ENCODE measurements around the gene SLC4A1. TPM values are rescaled to one million over a fixed set of nuclear protein-coding genes. Genes with fewer than 3 reads are reported as not detected.
A peak's percentile ranks its signal among the peaks of the same experiment; 100 is the strongest.

Gene SLC4A1
- total RNA-seq, 1 donor from 2014 or later = not detected

DNA sequence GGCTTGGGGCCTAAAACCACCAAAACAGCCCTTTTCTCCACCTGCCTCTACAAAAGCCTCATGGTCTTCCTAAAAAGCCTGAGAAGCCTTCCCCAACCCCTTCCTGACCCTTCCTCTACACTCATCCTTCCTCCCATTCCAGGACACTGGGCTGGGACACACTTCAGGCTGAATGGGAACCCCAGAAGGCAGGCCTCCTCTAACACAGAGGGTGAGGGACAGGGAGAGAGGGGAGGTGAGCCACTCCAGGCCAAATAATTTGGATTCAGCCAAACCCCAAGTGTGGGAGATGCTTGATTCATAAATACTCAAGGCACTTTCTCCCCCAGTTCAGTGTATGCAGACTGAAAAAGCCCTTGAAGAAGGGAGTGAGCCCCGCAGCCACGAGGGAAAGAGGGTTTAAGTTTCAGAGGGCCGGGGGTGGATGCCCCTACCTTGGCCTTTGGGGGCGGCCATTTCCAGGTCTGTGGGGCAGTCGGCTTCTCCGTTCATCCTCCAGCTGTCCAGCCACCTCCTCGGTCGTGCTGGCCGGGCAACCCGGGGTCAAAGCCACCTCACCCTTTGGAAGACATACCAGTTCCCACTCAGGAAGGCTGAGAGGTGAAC, 50.1 kb downstream of the SLC4A1 start:
- Histone ChIP-seq H3K27me3 (ENCODE audit: control insufficient read depth, insufficient read depth, low read length) (no peaks in the 10 kb centered on the region), H3K36me3 (ENCODE audit: control insufficient read depth, insufficient read depth, low read length) (peaks cover 25% of the 10 kb centered on the region), H3K4me3 (ENCODE audit: low read depth, low read length) (peak overlapping the region; percentile 84)
- no peak for TF ChIP-seq CTCF (IDR thresholded peaks at IDR 0.05; ENCODE audit: insufficient read depth, low read length, severe bottlenecking)
- DNase-seq (ENCODE audit: low read depth) (no peak), FAIRE-seq (no peak)

DNA sequence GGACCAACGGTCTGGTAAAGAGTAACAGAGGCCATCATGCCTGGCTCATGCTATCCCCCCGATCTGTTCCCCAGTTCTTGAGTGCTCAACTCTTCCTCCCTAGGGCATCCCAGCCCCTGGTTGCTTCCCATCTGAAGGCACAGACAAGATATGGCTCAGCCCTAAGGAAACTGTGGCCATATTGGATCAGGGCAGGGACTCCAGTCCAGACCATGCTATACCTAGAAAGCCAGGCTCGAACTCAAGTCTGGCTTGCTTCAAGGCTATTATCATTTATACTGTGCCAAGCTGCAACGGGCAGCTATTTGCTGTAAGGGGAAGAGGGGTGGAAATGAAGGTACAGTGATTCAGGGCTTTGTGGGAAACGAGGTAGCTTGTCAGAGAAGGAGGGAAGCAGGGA, 51.2 kb downstream of the SLC4A1 start:
- Histone ChIP-seq H3K36me3 (ENCODE audit: control insufficient read depth, insufficient read depth, low read length) (peaks cover 27% of the 10 kb centered on the region), H3K27me3 (ENCODE audit: control insufficient read depth, insufficient read depth, low read length) (no peaks in the 10 kb centered on the region), H3K4me3 (ENCODE audit: low read depth, low read length) (no peak overlapping the region)
- DNase-seq (ENCODE audit: low read depth) = no peak
- no peak for TF ChIP-seq CTCF (IDR thresholded peaks at IDR 0.05; ENCODE audit: insufficient read depth, low read length, severe bottlenecking)
- FAIRE-seq = peak; percentile 18

- Histone ChIP-seq H3K27me3 (ENCODE audit: control insufficient read depth, insufficient read depth, low read length) (no peaks in the 10 kb centered on the region), H3K36me3 (ENCODE audit: control insufficient read depth, insufficient read depth, low read length) (peaks cover 30% of the 10 kb centered on the region), H3K4me3 (ENCODE audit: low read depth, low read length) (no peak overlapping the region)
- FAIRE-seq = no peak
- no peak for TF ChIP-seq CTCF (IDR thresholded peaks at IDR 0.05; ENCODE audit: insufficient read depth, low read length, severe bottlenecking)
- no peak for DNase-seq (ENCODE audit: low read depth)
These were observed 51.8 kb downstream of the SLC4A1 start for GRCh38 chr17:44216173-44216572.

- H3K4me3 ChIP-seq (ENCODE audit: low read depth, low read length) = no peak overlapping the region
- TF ChIP-seq CTCF (IDR thresholded peaks at IDR 0.05; ENCODE audit: insufficient read depth, low read length, severe bottlenecking) = no peak
- no peaks in the 10 kb centered on the region for H3K27me3 ChIP-seq (ENCODE audit: control insufficient read depth, insufficient read depth, low read length)
- FAIRE-seq (no peak), DNase-seq (ENCODE audit: low read depth) (no peak)
- peaks cover 40% of the 10 kb centered on the region for H3K36me3 ChIP-seq (ENCODE audit: control insufficient read depth, insufficient read depth, low read length)
These were observed 53.0 kb downstream of the SLC4A1 start for GRCh38 chr17:44214896-44215295.

DNA sequence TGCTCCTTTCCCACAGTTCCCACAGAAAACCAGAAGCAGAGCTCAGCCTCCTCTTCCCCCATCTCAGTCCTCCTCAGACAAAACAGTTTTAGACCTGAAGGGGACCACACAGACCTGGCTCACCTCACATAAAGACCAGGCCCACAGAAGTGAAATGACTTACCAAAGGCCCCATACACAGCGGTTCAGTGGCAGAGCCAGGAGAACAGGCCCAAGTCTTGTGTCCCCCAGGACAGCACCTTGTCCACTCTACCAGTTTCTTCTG, 53.8 kb downstream of the SLC4A1 start:
- no peak for TF ChIP-seq CTCF (IDR thresholded peaks at IDR 0.05; ENCODE audit: insufficient read depth, low read length, severe bottlenecking)
- H3K4me3 ChIP-seq (ENCODE audit: low read depth, low read length) = no peak overlapping the region
- FAIRE-seq = no peak
- no peak for DNase-seq (ENCODE audit: low read depth)
- H3K36me3 ChIP-seq (ENCODE audit: control insufficient read depth, insufficient read depth, low read length) = peaks cover 43% of the 10 kb centered on the region
- no peaks in the 10 kb centered on the region for H3K27me3 ChIP-seq (ENCODE audit: control insufficient read depth, insufficient read depth, low read length)

All from bronchial epithelial cell (primary cell).